GM23338 (cell line): Measurements from ENCODE around the gene SOWAHC. TPM values are rescaled to one million over a fixed set of nuclear protein-coding genes. Genes with fewer than 3 reads are reported as not detected.
A peak's percentile ranks its signal among the peaks of the same experiment; 100 is the strongest.

Experiments
- ATAC-seq: fragments of 200-7000 bp; cut with Tn5 transposase; 3 replicates; pipeline ENCODE4 v1.9.1; 2020
- DNase-seq: peaks from one replicate; pipeline ENCODE4 v3.0.0-alpha.2; 2015; ENCODE audit warnings: low spot score
- H2AFZ ChIP-seq: fragments of 200-600 bp; sonication (generic); 2 replicates; pipeline ENCODE4 v1.8.0; 2016; ENCODE audit warnings: antibody characterized with exemption, mild to moderate bottlenecking, moderate library complexity
- H3F3A ChIP-seq: fragments of 200-600 bp; sonication (generic); replicated peaks from 2 replicates; pipeline ENCODE4 v1.8.0; 2017; ENCODE audit warnings: antibody characterized with exemption, mixed run types, low read depth
- H3K27ac ChIP-seq: fragments of 200-600 bp; sonication (generic); 2 replicates; pipeline ENCODE4 v1.6.1; 2016; ENCODE audit warnings: low read depth
- H3K27me3 ChIP-seq: fragments of 200-600 bp; sonication (generic); 2 replicates; pipeline ENCODE4 v1.8.0; 2016; ENCODE audit warnings: mild to moderate bottlenecking, mixed run types, moderate library complexity; ENCODE audit not compliant: insufficient read depth
- H3K36me3 ChIP-seq: fragments of 200-600 bp; sonication (generic); 2 replicates; pipeline ENCODE4 v1.8.0; 2016; ENCODE audit warnings: mild to moderate bottlenecking; ENCODE audit not compliant: insufficient read depth
- H3K4me1 ChIP-seq: fragments of 200-600 bp; sonication (generic); 2 replicates; pipeline ENCODE4 v1.8.0; 2016; ENCODE audit warnings: mild to moderate bottlenecking, moderate library complexity; ENCODE audit not compliant: insufficient read depth
- H3K4me2 ChIP-seq: fragments of 200-600 bp; sonication (generic); 2 replicates; pipeline ENCODE4 v1.7.1; 2017; ENCODE audit warnings: mixed run types
- H3K4me3 ChIP-seq: fragments of 200-600 bp; sonication (generic); 2 replicates; pipeline ENCODE4 v1.6.1; 2016; ENCODE audit warnings: mixed run types
- H3K79me2 ChIP-seq: fragments of 200-600 bp; sonication (generic); replicated peaks from 2 replicates; pipeline ENCODE4 v1.8.0; 2017; ENCODE audit warnings: mild to moderate bottlenecking; ENCODE audit not compliant: insufficient read depth
- H3K9me2 ChIP-seq: fragments of 200-600 bp; sonication (generic); 2 replicates; pipeline ENCODE4 v1.8.0; 2017; ENCODE audit not compliant: insufficient read depth
- H4K20me1 ChIP-seq: fragments of 200-600 bp; sonication (generic); replicated peaks from 2 replicates; pipeline ENCODE4 v1.8.0; 2017; ENCODE audit warnings: mild to moderate bottlenecking; ENCODE audit not compliant: insufficient read depth
- H3K27ac Mint-ChIP-seq: 2 replicates; pipeline ENCODE4 v1.8.0; 2020; ENCODE audit warnings: inconsistent platforms, mild to moderate bottlenecking, moderate library complexity, mixed read lengths
- H3K27me3 Mint-ChIP-seq: 3 replicates; pipeline ENCODE4 v1.8.0; 2022; ENCODE audit warnings: low read depth, mild to moderate bottlenecking, moderate library complexity, mixed read lengths, inconsistent platforms; ENCODE audit not compliant: insufficient read depth, poor library complexity
- H3K36me3 Mint-ChIP-seq: 3 replicates; pipeline ENCODE4 v1.8.0; 2021; ENCODE audit warnings: low read depth, mild to moderate bottlenecking, inconsistent platforms, moderate library complexity, mixed read lengths
- H3K4me1 Mint-ChIP-seq: 3 replicates; pipeline ENCODE4 v1.8.0; 2020; ENCODE audit warnings: mild to moderate bottlenecking, inconsistent platforms, mixed read lengths
- H3K4me3 Mint-ChIP-seq: 3 replicates; pipeline ENCODE4 v1.8.0; 2021; ENCODE audit warnings: moderate library complexity, mild to moderate bottlenecking, inconsistent platforms, mixed read lengths
- H3K9me3 Mint-ChIP-seq: 3 replicates; pipeline ENCODE4 v1.8.0; 2020; ENCODE audit warnings: moderate library complexity, mild to moderate bottlenecking, inconsistent platforms, mixed read lengths
- CREB1 ChIP-seq: fragments of 250-450 bp; sonication (Bioruptor Pico); IDR thresholded peaks from 2 replicates; pipeline ENCODE4 v1.5.0; 2020; ENCODE audit warnings: low read depth, mild to moderate bottlenecking, moderate library complexity
- EZH2 ChIP-seq: fragments of 200-600 bp; sonication (generic); IDR thresholded peaks from one replicate; pipeline ENCODE4 v1.8.0; 2017; ENCODE audit warnings: antibody characterized with exemption, mild to moderate bottlenecking, low read depth; ENCODE audit not compliant: unreplicated experiment
- EZH2phosphoT487 ChIP-seq: fragments of 200-600 bp; sonication (generic); IDR thresholded peaks from one replicate; pipeline ENCODE4 v1.8.1; 2018; ENCODE audit warnings: antibody characterized with exemption; ENCODE audit not compliant: unreplicated experiment
- JUNB ChIP-seq: IDR thresholded peaks from one replicate; pipeline ENCODE4 v1.6.1; 2016; ENCODE audit warnings: antibody characterized with exemption; ENCODE audit not compliant: unreplicated experiment
- NANOG ChIP-seq: IDR thresholded peaks from 2 replicates; pipeline ENCODE4 v1.6.1; 2016; ENCODE audit warnings: antibody characterized with exemption, borderline replicate concordance
- POLR2AphosphoS5 ChIP-seq: IDR thresholded peaks from 2 replicates; pipeline ENCODE4 v1.6.1; 2016; ENCODE audit warnings: antibody characterized with exemption, low read depth
- STAT1 ChIP-seq: IDR thresholded peaks from one replicate; pipeline ENCODE4 v1.6.1; 2016; ENCODE audit warnings: antibody characterized with exemption; ENCODE audit not compliant: unreplicated experiment
- ZNF114 ChIP-seq: fragments of 250-450 bp; sonication (Bioruptor Pico); IDR thresholded peaks from 2 replicates; pipeline ENCODE4 v1.5.0; 2020; ENCODE audit warnings: mild to moderate bottlenecking, moderate library complexity
- ZNF331 ChIP-seq: fragments of 250-450 bp; sonication (Bioruptor Pico); IDR thresholded peaks from 2 replicates; pipeline ENCODE4 v1.5.0; 2020; ENCODE audit warnings: low read depth, mild to moderate bottlenecking, moderate library complexity
- ZNF462 ChIP-seq: fragments of 250-450 bp; sonication (Bioruptor Pico); IDR thresholded peaks from 2 replicates; pipeline ENCODE4 v1.5.0; 2020; ENCODE audit warnings: mild to moderate bottlenecking, moderate library complexity
- polyA plus RNA-seq: library from polyadenylated mRNA; unstranded; fragments of >200 nt; fragmentation: Nextera tagmentation; extraction: Ambion mirVana; gene quantifications from 2 replicates; pipeline ENCODE4 v1.2.1, GENCODE V29; 2016
- total RNA-seq: library from RNA; depleted of rRNA; stranded (reverse); fragments of >200 nt; shearing (Covaris generic); gene quantifications from 2 replicates; pipeline ENCODE4 v1.2.3, GENCODE V29; 2014
- TF ChIP-seq, protein P1 (sequence below): IDR thresholded peaks from one replicate; pipeline ENCODE4 v1.6.1; 2018; ENCODE audit warnings: antibody characterized with exemption; ENCODE audit not compliant: unreplicated experiment
- TF ChIP-seq, protein P2 (sequence below): IDR thresholded peaks from 2 replicates; pipeline ENCODE4 v1.6.1; 2016; ENCODE audit warnings: antibody characterized with exemption

SOWAHC gene
- total and polyA plus RNA-seq, 2 experiments from 2014 or later = 7.4 to 26.3 TPM

DNA sequence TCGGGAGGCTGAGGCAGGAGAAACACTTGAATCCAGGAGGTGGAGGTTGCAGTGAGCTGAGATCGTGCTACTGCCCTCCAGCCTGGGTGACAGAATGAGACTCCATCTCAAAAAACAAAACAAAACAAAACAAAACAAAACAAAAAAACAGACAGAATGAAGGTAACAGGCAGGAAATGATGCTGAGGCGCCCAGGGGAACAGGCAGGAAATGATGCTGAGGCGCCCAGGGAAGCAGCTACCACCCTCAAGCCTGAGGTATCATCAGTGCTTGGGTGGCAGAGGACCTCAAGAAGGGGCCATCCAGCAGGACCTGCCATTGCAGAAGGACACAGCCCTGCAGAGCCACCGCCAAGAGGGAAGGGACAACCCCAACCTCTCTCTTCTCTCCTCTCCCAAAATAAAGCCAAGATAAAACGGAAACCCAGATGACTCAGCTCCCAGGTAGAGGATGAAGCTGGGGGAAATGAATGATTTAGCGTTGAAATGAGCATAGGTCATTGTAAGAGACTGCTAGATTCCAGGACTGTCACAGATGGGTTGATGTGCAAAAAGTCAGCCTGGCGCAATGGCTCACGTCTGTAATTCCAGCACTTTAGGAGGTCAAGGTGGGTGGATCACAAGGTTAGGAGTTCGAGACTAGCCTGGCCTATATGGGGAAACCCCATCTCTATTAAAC is 19.3 kb downstream of the SOWAHC start (continued):
- TF ChIP-seq, protein P1, sequence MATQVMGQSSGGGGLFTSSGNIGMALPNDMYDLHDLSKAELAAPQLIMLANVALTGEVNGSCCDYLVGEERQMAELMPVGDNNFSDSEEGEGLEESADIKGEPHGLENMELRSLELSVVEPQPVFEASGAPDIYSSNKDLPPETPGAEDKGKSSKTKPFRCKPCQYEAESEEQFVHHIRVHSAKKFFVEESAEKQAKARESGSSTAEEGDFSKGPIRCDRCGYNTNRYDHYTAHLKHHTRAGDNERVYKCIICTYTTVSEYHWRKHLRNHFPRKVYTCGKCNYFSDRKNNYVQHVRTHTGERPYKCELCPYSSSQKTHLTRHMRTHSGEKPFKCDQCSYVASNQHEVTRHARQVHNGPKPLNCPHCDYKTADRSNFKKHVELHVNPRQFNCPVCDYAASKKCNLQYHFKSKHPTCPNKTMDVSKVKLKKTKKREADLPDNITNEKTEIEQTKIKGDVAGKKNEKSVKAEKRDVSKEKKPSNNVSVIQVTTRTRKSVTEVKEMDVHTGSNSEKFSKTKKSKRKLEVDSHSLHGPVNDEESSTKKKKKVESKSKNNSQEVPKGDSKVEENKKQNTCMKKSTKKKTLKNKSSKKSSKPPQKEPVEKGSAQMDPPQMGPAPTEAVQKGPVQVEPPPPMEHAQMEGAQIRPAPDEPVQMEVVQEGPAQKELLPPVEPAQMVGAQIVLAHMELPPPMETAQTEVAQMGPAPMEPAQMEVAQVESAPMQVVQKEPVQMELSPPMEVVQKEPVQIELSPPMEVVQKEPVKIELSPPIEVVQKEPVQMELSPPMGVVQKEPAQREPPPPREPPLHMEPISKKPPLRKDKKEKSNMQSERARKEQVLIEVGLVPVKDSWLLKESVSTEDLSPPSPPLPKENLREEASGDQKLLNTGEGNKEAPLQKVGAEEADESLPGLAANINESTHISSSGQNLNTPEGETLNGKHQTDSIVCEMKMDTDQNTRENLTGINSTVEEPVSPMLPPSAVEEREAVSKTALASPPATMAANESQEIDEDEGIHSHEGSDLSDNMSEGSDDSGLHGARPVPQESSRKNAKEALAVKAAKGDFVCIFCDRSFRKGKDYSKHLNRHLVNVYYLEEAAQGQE = no peak
- no peak for TF ChIP-seq CREB1 (CRISPR knock-in tag)
- TF ChIP-seq POLR2AphosphoS5 = no peak

GRCh38 chr2:109635426-109636304 is 21.5 kb downstream of the SOWAHC start:
- H3K27ac ChIP-seq = no peak overlapping the region
- Mint-ChIP-seq H3K27ac (no peak overlapping the region), H3K4me3 (no peak overlapping the region), H3K36me3 (no peaks in the 10 kb centered on the region), H3K4me1 (peaks cover 2% of the 10 kb centered on the region; the same call in 1 of the 3 replicates), H3K27me3 (no peaks in the 10 kb centered on the region), H3K9me3 (no peaks in the 10 kb centered on the region)
- no peaks in the 10 kb centered on the region for H3K27me3 ChIP-seq
- no peaks in the 10 kb centered on the region; the same call in 1 of the 2 replicates for H3K9me2 ChIP-seq
- H3K36me3 ChIP-seq = no peaks in the 10 kb centered on the region
- H3F3A ChIP-seq = no peaks in the 10 kb centered on the region
- no peak overlapping the region for H3K4me3 ChIP-seq
- H3K79me2 ChIP-seq = no peaks in the 10 kb centered on the region
- ATAC-seq = no peak
- H3K4me2 ChIP-seq = no peak overlapping the region
- 0 out of 2 replicates have a peak overlapping the region, but pooled peaks have one; percentile 38 for H2AFZ ChIP-seq
- no peaks in the 10 kb centered on the region for H3K4me1 ChIP-seq
- no peaks in the 10 kb centered on the region for H4K20me1 ChIP-seq
- no peak for DNase-seq
- TF ChIP-seq JUNB (no peak), ZNF331 (CRISPR knock-in tag) (no peak), NANOG (no peak), ZNF114 (no peak), EZH2phosphoT487 (no peak), POLR2AphosphoS5 (no peak), ZNF462 (CRISPR knock-in tag) (no peak), EZH2 (no peak), STAT1 (no peak)
- TF ChIP-seq, protein P2, sequence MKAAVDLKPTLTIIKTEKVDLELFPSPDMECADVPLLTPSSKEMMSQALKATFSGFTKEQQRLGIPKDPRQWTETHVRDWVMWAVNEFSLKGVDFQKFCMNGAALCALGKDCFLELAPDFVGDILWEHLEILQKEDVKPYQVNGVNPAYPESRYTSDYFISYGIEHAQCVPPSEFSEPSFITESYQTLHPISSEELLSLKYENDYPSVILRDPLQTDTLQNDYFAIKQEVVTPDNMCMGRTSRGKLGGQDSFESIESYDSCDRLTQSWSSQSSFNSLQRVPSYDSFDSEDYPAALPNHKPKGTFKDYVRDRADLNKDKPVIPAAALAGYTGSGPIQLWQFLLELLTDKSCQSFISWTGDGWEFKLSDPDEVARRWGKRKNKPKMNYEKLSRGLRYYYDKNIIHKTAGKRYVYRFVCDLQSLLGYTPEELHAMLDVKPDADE = no peak
